RWPE2 (cell line): ENCODE data around the gene RTN4RL1.

Experiments
- ATAC-seq: fragments of 200-7000 bp; cut with Tn5 transposase; 3 replicates; pipeline ENCODE4 v1.9.1; 2021; ENCODE audit warnings: low read depth
- DNase-seq: peaks from one replicate; pipeline ENCODE4 v3.0.0-alpha.2; 2020; ENCODE audit warnings: low spot score
- H3K27ac ChIP-seq: fragments of 450-650 bp; 2 replicates; pipeline ENCODE4 v1.5.1; 2017; ENCODE audit warnings: mild to moderate bottlenecking; ENCODE audit not compliant: poor library complexity, severe bottlenecking
- H3K27me3 ChIP-seq: fragments of 250-450 bp; sonication (Bioruptor Pico); 2 replicates; pipeline ENCODE4 v1.5.1; 2021; ENCODE audit warnings: mild to moderate bottlenecking, moderate library complexity; ENCODE audit not compliant: insufficient read depth, poor library complexity, severe bottlenecking
- H3K36me3 ChIP-seq: fragments of 250-450 bp; sonication (Bioruptor Pico); 2 replicates; pipeline ENCODE4 v1.5.1; 2020; ENCODE audit warnings: low read depth, mild to moderate bottlenecking, moderate library complexity
- H3K4me1 ChIP-seq: fragments of 250-450 bp; sonication (Bioruptor Pico); 2 replicates; pipeline ENCODE4 v1.5.1; 2021; ENCODE audit warnings: mild to moderate bottlenecking, moderate library complexity; ENCODE audit not compliant: insufficient read depth, poor library complexity, severe bottlenecking
- H3K4me3 ChIP-seq: fragments of 250-450 bp; sonication (Bioruptor Pico); 2 replicates; pipeline ENCODE4 v1.5.1; 2021; ENCODE audit warnings: mild to moderate bottlenecking, moderate library complexity; ENCODE audit not compliant: severe bottlenecking
- H3K9me3 ChIP-seq: fragments of 250-450 bp; sonication (Bioruptor Pico); 2 replicates; pipeline ENCODE4 v1.5.1; 2021; ENCODE audit warnings: mild to moderate bottlenecking, moderate library complexity; ENCODE audit not compliant: severe bottlenecking
- CTCF ChIP-seq: fragments of 450-650 bp; IDR thresholded peaks from one replicate; pipeline ENCODE4 v1.5.1; 2017; ENCODE audit warnings: mild to moderate bottlenecking, moderate library complexity; ENCODE audit not compliant: poor library complexity, severe bottlenecking

RTN4RL1 gene

GRCh38 chr17:2029911-2030778 lies 5.0 kb upstream of the RTN4RL1 start, which contains the start of gene DPH1:
Gene DPH1, plus strand, starts transcription at chr17:2030153. Its CDS starts 17 bp downstream, at chr17:2030170.
- DNase-seq (peak; percentile 87), ATAC-seq (peak; percentile 78)
- peak within 1 kb of the TSS; percentile 96 for H3K4me3 ChIP-seq
- peak within 1 kb of the TSS; percentile 2 for H3K27ac ChIP-seq
- H3K4me1 ChIP-seq: peaks cover 5% of the 10 kb centered on the region
- no peaks in the 10 kb centered on the region for H3K9me3 ChIP-seq
- TF ChIP-seq CTCF: no peak
- H3K27me3 ChIP-seq: peaks cover 11% of the 10 kb centered on the region
- no peaks in the 10 kb centered on the region for H3K36me3 ChIP-seq

GRCh38 chr17:2028737-2029136 lies 3.6 kb upstream of the RTN4RL1 start:
- no peak overlapping the region for H3K27ac ChIP-seq
- H3K9me3 ChIP-seq: no peaks in the 10 kb centered on the region
- no peaks in the 10 kb centered on the region for H3K36me3 ChIP-seq
- H3K4me3 ChIP-seq: no peak overlapping the region
- ATAC-seq (no peak), DNase-seq (no peak)
- peaks cover 5% of the 10 kb centered on the region for H3K4me1 ChIP-seq
- no peak for TF ChIP-seq CTCF
- peaks cover 25% of the 10 kb centered on the region for H3K27me3 ChIP-seq

GRCh38 chr17:2028234-2028614 lies 3.1 kb upstream of the RTN4RL1 start:
- no peaks in the 10 kb centered on the region for H3K9me3 ChIP-seq
- peaks cover 26% of the 10 kb centered on the region for H3K27me3 ChIP-seq
- peaks cover 5% of the 10 kb centered on the region for H3K4me1 ChIP-seq

GRCh38 chr17:2027528-2028233 lies 2.5 kb upstream of the RTN4RL1 start:
- no peak for TF ChIP-seq CTCF
- peaks cover 29% of the 10 kb centered on the region for H3K27me3 ChIP-seq
- H3K27ac ChIP-seq: no peak overlapping the region

More at GRCh38 chr17:2028234-2028614, 3.1 kb upstream of the RTN4RL1 start:
- Histone ChIP-seq H3K4me3 (no peak overlapping the region), H3K36me3 (no peaks in the 10 kb centered on the region), H3K27ac (no peak overlapping the region)
- TF ChIP-seq CTCF: no peak
- DNase-seq: no peak
- no peak for ATAC-seq

More at GRCh38 chr17:2027528-2028233, 2.5 kb upstream of the RTN4RL1 start:
- DNase-seq: no peak
- Histone ChIP-seq H3K9me3 (no peaks in the 10 kb centered on the region), H3K36me3 (no peaks in the 10 kb centered on the region), H3K4me1 (peaks cover 5% of the 10 kb centered on the region), H3K4me3 (no peak overlapping the region)
- ATAC-seq: no peak
